NCI-H1417 (cell line): ENCODE measurements around the gene NHP2.
A peak's percentile ranks its signal among the peaks of the same experiment; 100 is the strongest.
"Not testable (repeated sequence)": the region's sequence is repeated elsewhere in the genome, so short reads cannot be mapped to it uniquely, and the experiment has no call there.

ENCODE experiments used
- DNase-seq, 3 experiments: peaks; one replicate each; lab custom pipeline; 2025; lab: John Stamatoyannopoulos, UW

Gene NHP2

DNA sequence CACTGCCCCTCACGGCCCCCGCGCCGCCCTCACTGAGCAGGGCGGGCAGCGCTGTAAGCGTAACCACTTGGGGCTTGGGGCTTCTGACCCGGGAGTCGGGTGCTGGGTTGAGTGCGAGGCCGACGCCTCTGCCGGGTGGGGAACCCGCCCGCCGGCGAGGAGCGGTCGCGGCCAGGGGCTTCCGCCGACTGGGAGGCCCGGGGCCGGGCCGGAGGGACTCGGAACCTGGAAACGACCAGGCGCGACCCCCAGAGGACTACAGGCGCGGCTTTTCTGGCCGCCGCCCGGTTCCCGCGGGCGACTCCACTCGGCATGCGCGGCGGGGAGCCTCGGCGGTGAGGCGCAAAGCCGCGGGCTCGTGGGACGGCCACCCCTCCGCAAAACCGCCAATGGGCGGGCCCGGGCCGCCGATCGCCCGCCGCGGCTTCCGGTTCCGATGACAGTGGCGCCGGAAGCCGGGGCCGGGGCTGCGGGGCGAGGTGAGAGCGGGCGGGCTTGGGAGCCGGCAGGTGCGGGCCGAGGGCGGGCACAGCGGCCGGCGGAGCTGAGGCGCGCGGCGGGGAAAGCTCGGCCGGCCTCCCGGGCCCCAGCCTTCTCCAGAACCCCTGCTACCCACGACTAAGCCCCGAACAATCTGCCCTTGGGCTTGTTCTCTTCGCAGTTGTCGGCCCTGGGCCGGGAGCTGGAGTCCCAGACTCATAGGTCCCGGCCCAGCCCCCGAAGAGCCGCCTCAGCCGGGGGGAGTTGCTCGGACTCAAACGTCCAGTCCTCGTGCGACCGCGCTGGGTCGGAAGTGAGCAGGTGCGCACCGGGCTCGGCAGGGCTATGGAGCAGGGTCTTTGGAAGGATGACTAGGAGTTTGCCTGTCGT is 22.9 kb downstream of the NHP2 start, which contains the start of gene RMND5B:
TSS of gene RMND5B (plus strand) at position 439 of the 870 bp plus-strand sequence. CDS start 7,106 bp downstream, outside the sequence.
- DNase-seq, result peak; percentile 82 to 93 (median 91)

DNA sequence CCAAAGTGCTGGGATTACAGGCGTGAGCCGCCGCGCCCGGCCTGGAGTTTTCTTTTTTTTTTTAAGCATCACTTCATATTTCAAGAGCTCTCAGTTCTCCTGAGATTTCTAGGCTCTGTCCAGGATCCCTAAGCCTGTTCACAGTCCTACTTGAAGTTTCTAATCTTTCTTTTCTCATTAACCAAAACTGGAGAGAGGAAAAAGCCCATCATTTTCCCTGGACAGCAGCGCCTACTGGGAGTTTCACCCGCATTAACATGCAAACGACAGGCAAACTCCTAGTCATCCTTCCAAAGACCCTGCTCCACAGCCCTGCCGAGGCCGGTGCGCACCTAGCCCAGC is 23.5 kb downstream of the NHP2 start:
- peak in 1 of 3 experiments; percentile 59 for DNase-seq

DNA sequence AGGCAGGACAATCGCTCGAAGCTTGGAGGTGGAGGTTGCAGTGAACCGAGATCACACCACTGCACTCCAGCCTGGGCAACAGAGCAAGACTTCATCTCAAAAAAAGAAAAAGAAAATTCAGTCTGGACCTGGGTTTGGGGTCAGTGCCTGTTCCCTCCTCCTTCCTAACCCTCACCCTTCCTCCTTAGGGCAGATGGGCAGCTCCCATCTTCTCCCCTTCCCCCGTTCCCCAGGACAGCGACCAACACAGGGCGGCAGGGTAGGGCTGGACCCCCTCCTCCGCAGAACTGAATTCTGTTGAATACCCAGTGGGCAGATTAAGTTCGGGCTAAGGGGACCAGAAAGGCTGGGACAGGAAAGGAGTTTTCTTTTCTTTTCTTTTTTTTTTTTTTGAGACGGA is 24.4 kb downstream of the NHP2 start:
- DNase-seq, result no peak

DNA sequence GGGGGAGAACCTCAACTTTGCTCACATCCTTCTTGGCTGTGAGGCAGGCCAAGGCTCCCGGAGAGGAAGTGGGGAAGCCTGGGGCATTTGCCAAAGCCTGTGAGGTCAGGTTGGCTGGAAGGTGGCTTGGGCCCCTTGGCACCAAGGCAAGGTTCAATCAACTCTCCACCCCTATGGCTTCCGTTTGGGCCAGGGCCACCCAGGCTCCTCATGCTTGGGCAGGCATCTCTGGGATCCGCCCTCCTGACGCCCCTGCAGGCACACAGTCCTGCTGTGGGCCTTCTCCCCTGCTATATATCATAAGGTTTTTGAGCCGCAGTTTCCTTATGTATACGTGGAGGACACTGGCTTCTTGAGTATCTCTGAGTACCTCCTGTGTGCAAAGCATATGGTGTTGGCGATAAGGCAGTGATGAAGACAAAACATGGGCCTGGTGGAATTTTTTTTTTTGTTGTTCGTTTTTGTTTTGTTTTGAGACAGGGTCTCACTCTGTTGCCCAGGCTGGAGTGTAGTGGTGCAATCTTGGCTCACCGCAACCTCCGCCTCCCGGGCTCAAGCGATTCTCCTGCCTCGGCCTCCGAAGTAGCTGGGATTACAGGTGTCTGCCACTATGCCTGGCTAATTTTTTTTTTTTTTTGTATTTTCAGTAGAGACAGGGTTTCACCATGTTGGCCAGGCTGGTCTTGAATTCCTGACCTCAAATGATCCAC is 26.2 kb downstream of the NHP2 start:
- DNase-seq, result not testable (repeated sequence)

DNA sequence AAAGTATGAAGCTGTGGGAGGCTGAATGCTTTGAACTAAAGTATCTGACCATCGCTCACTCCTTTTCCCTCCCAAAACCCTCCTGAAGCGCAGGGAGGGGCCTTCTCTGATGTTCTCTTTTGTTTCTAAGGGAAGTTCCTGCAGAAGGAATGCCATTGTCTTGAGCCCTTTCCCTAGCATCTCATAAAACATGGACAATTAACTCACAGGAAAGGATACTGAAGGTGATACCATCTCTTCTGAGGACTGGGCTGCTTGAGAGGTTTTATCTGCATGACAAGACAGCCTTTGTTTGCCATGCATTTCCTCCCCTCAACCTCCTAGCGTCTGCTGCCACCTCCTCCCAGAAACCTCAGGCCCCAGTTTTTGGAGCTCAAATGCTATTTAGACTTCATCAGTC is 27.1 kb downstream of the NHP2 start:
- no peak for DNase-seq

DNA sequence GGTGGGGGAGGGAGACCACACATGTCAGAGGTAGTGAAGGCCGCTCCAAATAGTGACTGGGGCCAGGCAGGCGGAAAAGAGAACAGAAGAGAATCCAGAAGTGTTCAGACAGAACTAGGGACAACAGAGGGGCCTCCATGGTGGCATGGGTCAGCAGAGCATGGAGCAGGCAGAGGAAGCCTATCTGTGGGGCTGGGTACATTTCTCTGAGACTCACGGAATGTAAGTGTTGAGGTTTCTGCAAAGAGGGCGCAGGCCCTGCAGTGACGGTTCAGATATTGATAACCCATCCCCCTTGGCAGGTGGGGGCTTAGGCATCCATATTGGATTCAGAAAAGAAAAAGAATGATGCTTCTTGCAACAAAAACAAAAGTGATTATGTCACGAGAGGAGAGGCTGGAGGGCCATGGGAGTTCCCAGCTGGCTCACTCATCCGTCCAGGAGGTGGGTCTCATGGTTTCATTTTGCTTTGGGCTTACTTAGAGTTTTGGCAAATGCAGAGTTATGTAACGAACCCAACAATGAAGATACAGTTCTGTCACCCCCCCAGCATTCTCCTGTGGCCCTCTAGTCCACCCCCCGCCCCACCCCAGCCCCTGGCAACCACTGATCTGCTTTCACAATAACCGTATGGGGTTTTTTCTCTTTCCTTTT is 28.3 kb downstream of the NHP2 start:
- no peak for DNase-seq

DNA sequence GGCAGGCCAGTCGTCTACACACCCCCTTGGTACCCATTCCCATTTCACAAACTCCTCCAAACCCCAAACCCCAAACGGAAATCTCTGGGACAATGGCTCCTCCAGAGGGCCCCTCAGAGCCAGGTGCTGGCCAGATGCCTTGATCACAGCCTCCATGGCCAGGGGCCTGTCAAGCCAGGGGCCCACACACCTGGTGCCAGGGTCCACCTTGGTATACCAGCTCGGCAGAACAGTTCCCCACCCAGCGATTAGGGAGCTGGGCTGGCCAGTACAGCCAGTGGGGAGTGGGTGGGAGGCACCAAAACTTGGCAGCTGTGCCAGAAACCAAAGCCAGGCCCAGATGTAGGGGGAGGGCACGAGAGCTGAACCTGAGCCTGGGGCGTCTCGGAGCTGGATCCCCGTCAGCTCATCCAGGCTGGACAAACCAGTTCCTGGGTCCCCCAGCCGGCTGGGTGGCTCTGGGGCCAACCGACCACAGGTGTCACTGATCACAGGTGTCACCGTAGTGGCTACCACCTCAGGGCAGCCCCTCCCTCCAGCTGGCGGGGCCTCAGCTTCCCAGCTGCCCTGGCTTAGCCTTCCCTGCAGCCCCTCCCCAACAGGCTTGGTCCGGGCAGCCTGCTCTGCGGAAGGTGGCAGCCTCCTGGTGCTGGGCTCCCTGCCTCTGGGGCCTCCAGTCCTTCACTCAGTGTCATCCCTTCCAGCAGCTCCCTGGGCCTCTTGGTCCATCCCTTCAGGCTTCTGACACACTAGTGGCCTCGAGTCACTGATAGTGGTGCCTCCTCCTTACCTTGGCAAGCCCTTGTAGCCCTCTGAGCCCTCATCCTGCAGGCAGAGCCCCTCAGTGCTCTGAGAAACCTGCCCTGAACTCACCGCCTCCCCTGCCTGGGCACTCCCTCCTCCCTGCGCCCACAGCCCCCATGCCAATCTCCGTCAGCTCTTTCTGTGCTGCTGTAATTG is 29.4 kb downstream of the NHP2 start:
- peak in 2 of 3 experiments; percentile 12 to 19 for DNase-seq

DNA sequence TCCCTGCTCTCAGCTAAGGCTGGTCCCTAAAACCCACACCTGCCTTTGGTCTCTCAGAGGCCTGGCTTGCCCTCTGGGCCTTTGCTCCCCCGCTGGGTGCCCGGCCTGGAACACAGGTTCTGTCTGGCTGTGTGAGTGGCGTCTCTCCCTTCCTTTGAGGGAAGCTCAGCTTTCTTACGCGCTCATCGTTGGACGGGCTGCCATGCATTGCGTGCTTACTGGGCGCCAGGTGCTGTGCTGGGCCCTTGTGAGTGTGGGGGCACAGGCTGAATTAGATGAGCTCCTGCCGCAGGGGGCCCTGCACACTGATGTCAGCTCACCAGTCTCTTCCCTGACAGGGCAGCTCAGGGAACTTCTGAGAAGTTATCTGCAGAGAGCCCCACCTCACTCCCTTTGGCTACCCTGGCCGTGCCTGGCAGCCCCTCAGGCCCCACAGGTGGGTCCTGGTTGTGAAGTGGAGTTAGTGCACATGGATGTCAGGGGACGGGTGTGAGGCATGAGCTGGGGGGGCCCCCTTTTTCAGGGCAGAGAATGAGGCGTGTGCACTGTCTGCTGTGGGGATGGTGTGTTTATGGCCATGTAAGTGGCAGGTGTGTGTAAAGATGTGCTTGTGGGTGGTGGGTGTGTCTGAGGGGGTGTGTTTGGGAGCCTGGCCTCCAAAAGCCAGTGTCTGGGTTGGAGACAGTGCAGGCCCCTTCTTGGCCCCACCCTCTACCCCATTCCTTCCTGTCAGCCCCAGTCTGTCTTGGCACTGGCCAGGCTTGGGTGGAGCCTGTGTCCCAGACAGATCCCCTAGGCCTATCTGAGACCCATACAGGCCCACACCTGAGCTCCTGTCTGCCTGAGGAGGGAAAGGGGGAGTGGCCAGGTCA is 30.4 kb downstream of the NHP2 start:
- DNase-seq, result peak in 1 of 3 experiments; percentile 24

DNA sequence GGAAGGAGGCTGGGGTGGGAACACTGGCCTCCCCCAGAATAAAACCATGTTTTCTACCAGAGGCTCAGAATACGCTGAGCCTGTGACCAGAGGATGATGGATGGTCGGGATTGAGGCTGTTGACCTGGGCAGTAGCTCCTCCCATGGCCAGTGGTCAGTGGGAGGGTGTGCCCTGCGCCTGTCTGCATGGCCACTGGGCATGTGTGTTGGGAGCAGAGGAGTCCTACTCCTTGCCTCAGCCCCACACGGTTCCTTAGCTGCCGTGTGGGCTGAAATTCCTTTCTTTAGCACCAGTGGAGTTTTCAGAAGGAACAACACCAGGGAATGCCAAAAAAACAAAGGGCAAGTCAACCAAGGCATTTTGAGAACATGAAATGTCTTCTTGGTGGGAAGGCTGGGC is 31.3 kb downstream of the NHP2 start:
- DNase-seq, result no peak

DNA sequence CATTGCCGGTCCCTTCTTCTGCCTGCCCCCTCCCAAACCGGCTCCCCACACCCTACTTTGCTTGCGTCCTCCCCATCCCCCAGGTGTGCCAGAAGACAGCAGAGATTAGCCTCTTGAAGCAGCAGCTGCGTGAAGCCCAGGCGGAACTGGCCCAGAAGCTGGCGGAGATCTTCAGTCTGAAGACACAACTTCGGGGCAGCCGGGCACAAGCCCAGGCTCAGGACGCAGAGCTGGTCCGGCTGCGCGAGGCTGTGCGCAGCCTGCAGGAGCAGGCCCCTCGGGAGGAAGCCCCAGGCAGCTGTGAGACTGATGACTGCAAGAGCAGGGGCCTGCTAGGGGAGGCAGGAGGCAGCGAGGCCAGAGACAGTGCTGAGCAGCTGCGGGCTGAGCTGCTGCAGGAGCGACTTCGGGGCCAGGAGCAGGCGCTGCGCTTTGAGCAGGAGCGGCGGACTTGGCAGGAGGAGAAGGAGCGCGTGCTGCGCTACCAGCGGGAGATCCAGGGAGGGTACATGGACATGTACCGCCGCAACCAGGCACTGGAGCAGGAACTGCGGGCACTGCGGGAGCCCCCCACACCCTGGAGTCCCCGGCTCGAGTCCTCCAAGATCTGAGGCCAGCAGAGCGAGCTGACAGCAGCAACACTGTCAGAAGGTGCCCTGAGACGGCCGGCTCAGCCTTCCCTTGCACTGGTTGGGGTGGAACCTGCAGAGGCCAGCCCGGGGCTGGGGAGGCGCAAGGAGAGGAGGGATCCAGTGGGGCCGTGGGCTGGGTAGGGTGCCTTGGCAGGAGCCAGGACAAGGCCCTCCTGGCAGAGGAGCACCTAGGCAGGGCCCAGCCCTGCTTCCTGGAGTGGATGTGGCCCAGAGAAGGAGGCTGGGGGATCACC is 32.1 kb downstream of the NHP2 start:
- DNase-seq, result peak; percentile 51 to 75 (median 70)

DNA sequence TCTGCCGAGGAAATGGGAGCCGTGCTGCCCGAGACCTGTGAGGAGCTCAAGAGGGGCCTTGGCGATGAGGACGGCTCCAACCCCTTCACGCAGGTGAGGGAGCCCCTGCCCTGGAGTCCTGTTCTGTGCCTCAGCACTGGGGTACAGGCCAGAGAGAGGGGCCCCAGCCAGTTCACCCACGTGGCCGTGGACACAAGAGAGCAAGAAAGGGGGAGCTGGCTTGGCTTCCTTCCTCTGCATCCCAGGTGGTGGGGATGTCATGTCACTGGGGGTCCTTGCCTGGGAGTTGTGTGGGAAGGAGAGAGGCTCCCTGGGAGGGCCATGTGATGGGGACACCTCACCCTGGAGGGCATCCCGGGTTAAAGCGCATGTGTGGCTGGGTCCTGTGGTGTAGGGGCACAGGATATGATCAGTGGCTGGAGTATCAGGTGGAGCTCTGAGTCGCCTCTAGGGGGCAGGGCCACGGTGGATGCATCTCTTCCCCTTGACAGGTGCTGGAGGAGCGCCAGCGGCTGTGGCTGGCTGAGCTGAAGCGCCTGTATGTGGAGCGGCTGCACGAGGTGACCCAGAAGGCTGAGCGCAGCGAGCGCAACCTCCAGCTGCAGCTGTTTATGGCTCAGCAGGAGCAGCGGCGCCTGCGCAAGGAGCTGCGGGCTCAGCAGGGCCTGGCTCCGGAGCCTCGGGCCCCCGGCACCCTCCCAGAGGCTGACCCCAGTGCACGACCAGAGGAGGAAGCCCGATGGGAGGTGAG is 32.9 kb downstream of the NHP2 start:
- peak; percentile 78 to 94 (median 94) for DNase-seq

DNA sequence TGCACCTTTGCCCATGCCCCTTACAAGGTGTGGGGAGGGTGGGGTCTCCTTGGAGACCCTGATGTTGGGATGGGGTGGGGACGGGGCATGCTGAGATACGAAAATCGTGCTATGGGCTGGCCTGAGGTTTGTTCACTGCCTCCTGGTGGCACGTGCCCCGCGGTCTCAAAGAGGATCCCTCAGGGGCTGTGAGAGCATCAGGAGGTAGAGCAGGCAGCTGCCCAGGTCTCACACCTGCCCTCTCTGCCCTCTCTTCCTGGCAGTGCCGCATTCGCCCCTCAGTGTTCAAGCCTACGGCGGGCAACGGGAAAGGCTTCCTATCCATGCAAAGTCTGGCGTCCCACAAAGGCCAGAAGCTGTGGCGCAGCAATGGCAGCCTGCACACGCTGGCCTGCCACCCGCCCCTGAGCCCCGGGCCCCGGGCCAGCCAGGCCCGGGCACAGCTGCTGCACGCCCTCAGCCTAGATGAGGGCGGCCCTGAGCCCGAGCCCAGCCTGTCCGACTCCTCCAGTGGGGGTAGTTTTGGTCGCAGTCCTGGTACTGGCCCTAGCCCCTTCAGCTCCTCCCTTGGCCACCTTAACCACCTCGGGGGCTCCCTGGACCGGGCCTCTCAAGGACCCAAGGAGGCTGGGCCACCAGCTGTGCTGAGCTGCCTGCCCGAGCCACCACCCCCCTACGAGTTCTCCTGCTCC is 33.6 kb downstream of the NHP2 start:
- no peak for DNase-seq

DNA sequence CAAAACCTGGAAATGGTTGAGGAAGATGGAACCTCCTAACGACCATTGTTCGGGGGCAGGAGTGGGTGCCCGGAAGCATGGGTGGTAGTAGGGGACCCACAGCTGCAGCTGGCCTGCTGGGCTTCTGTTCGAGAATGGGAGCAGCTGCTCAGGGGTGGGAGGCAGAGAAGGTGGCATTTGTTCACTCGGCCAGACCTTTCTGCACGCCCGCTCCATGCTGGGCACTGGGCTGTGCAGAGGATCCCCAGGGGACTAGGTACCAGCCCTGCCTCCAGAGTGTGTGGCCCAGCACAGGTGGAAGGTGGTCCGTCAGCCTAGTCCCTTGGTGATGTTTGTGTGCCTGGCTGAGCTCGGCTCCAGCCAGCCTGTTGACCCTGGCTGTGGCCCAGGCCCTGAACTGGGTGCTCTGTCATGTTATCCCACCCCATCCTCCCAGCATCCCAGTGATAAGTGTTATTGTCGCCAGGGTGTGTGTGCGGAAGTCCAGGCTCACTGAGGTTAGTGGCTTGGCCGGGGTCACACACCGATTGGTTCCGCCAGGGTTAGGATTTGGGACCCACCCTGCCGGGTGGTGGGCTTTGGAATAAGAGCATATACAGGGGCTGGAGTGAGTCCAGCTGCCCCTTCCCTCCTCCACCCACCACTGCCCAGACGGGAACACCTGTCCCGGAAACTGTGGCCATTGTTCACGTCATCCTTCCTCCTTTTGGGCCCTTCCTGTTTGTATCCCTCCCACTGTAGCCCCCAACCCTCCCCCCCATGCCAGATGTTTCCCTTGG is 35.6 kb downstream of the NHP2 start:
- DNase-seq, result no peak

DNA sequence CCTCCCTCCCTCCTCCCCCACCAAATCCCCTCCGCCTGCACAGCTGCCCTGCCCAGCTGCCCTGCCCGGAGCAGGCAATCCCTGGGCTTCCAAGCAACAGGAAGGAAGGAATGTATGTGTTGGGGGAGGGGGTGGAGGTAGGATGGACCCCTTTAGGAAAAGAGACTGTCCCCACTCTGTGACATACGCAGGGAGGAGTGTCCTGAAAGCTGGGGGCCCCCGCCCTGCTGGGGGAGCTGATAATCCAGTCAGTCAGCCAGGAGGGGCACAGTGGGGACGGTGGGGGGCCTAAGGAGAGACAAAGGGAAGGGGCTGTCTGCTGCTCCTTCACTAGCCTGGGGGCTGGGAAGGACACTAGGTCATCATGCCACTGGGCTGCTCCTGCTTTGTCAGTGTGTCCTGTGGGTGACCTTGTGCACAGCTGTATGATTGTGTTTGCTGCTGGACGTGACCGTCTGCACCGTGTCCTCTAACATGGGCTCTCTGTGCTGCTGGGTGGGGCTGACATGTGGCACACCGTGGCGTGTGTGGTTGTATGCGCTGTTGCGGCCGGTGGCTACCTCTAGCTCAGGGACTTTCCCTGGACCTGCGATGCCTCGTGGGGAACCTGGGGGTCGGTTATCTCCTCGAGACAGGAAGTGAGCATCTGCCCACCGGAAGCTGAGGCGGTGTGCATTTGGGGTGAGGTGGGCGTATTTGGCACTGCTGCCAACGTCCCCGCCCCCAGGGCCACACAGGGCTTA is 37.4 kb downstream of the NHP2 start:
- no peak for DNase-seq

DNA sequence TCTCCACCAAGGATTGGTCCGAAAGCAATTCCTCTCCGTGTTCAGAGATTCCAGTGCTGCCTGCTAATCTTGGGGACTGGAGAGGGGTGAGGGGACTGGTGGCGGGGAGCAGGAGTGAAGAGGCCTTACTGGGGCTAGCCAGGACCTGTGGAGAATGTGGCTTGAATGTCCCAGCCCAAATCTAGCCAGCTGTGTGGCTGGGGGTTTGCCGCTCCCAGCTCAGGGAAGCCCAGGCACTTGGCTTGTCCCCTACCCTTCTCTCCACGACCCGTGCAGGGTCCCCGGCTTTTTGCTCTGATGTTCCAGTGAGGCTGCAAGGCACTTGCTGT is 37.9 kb downstream of the NHP2 start:
- no peak for DNase-seq

DNA sequence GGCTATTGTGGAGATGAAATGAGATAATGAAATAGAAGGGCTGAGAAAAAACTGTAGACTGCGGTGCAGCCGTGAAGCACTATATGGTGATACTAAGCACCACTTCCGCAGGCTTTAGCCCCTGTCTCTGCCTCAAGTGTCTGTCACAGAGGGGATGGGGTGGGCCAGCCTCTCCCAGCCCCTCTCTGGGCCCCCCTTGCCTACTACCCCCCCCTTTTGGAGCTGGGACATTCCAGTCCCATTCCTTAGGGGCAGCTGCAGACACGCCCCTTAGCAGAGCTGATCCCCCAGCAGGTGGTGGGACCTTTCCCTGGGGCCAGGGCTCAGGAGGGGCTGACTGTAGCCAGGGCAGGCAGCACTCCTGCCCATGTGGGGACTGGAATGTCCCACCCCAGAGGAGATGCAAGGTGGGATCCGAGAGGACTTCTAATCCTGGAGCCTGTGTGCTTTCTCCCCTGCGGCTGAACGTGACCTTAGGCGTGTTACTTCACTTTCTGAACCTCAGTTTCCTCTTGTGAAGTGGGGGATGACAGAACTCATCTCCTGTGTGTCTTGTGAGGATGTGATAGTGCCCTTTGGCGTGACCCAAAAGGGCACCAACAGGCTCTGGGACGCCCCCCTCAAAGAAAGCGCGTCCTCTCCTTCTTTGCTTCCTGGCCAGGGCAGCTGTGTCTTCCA is 38.4 kb downstream of the NHP2 start:
- no peak for DNase-seq
